Measurements from ENCODE around the gene DDX10. TPM values are rescaled to one million over a fixed set of nuclear protein-coding genes. Genes with fewer than 3 reads are reported as not detected.

DDX10 gene
- total RNA-seq, 1 donor from 2014 or later = 67.4 TPM

DNA sequence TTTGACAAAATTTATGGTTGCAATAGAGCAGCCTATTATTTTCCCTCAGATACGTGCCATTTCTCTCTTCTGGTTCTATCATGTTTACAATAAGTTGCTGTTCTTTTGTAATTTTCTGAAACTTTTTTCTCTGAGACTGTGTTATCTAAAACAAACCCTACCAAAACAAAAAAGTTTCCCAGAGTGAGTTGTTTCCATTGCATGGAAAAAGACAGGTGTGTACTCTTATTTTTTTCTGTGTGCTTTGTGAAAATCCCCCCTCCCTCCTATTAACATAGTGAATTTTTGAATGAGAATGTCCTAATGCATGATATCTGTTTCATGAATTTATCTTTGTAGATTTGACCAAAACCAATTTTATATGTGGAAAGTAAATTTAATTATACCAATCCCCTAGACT, 137.6 kb downstream of the DDX10 start:
- FAIRE-seq (no peak), DNase-seq (ENCODE audit: low read depth) (no peak)
- TF ChIP-seq, protein P1, sequence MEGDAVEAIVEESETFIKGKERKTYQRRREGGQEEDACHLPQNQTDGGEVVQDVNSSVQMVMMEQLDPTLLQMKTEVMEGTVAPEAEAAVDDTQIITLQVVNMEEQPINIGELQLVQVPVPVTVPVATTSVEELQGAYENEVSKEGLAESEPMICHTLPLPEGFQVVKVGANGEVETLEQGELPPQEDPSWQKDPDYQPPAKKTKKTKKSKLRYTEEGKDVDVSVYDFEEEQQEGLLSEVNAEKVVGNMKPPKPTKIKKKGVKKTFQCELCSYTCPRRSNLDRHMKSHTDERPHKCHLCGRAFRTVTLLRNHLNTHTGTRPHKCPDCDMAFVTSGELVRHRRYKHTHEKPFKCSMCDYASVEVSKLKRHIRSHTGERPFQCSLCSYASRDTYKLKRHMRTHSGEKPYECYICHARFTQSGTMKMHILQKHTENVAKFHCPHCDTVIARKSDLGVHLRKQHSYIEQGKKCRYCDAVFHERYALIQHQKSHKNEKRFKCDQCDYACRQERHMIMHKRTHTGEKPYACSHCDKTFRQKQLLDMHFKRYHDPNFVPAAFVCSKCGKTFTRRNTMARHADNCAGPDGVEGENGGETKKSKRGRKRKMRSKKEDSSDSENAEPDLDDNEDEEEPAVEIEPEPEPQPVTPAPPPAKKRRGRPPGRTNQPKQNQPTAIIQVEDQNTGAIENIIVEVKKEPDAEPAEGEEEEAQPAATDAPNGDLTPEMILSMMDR (IDR thresholded peaks at IDR 0.05; ENCODE audit: insufficient read depth, low read length, severe bottlenecking) = no peak
- Histone ChIP-seq H3K27me3 (ENCODE audit: control insufficient read depth, insufficient read depth, low read length) (no peaks in the 10 kb centered on the region), H3K4me3 (ENCODE audit: low read depth, low read length) (no peak overlapping the region), H3K36me3 (ENCODE audit: control insufficient read depth, insufficient read depth, low read length) (no peaks in the 10 kb centered on the region)

DNA sequence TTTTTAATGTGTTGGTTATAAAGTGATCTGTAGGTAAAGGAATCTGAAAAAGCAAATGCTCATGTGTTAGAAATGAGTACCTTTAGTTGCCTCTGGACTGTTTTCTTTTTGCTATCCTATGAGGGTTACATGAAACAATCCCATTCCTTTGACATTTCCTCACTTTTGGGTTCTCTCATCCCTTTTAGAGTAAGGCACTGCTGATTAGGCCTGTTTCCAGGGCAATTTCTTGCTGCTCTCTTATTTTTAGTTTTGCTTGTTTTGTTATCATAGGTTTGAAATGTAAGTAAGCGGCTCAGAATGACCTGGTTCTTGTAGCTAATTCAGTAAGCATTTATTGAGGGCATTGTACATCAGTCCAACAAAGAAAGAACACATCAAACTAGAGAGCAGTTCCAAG, 138.9 kb downstream of the DDX10 start:
- H3K27me3 ChIP-seq (ENCODE audit: control insufficient read depth, insufficient read depth, low read length) = no peaks in the 10 kb centered on the region
- no peak for DNase-seq (ENCODE audit: low read depth)
- no peak overlapping the region for H3K4me3 ChIP-seq (ENCODE audit: low read depth, low read length)
- TF ChIP-seq, protein P1 (IDR thresholded peaks at IDR 0.05; ENCODE audit: insufficient read depth, low read length, severe bottlenecking) = no peak
- H3K36me3 ChIP-seq (ENCODE audit: control insufficient read depth, insufficient read depth, low read length) = no peaks in the 10 kb centered on the region
- no peak for FAIRE-seq

DNA sequence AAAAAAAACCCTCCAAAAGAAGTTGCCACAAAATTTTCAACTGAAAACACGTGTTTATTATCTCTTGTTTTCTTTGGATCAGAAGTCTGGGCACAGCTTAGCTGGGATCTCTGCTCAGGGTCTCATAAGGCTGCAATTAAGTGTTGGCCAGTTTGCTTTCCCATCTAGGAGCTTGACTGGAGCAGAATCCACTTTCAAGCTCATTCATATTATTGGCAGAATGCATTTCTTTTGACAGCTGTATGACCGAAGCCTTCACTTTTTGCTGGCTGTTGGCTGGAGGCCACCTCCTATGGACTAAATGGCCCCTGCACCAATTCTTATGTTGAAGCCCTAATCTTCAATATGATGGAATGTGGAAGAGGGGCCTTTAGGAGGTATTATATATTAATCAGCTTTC, 139.6 kb downstream of the DDX10 start:
- FAIRE-seq = no peak

DNA sequence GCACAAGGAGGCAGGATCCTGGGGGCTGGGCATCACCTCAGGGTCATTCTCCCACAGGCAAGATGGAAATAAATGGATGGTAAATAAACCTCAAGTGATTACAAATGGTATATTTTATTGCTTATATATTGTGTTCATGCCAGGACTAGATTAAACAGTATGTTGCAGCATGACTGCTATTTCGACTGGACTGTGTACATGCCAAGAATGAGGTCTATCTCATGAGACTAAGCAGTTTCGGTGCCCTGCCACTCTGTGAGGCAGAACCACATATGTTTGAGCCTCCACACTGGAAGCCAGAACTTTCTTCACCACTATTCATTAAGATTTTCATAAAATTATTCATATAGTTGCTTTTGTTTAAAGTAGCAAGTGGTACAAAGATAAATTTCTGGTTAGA, 140.2 kb downstream of the DDX10 start:
- TF ChIP-seq, protein P1 (IDR thresholded peaks at IDR 0.05; ENCODE audit: insufficient read depth, low read length, severe bottlenecking) = no peak
- Histone ChIP-seq H3K4me3 (ENCODE audit: low read depth, low read length) (no peak overlapping the region), H3K27me3 (ENCODE audit: control insufficient read depth, insufficient read depth, low read length) (no peaks in the 10 kb centered on the region), H3K36me3 (ENCODE audit: control insufficient read depth, insufficient read depth, low read length) (no peaks in the 10 kb centered on the region)
- DNase-seq (ENCODE audit: low read depth) = no peak
- FAIRE-seq = no peak

More for the DNA sequence above, 139.6 kb downstream of the DDX10 start:
- H3K4me3 ChIP-seq (ENCODE audit: low read depth, low read length) = no peak overlapping the region
- DNase-seq (ENCODE audit: low read depth) = no peak
- TF ChIP-seq, protein P1 (IDR thresholded peaks at IDR 0.05; ENCODE audit: insufficient read depth, low read length, severe bottlenecking) = no peak
- no peaks in the 10 kb centered on the region for H3K27me3 ChIP-seq (ENCODE audit: control insufficient read depth, insufficient read depth, low read length)
- no peaks in the 10 kb centered on the region for H3K36me3 ChIP-seq (ENCODE audit: control insufficient read depth, insufficient read depth, low read length)

DNA sequence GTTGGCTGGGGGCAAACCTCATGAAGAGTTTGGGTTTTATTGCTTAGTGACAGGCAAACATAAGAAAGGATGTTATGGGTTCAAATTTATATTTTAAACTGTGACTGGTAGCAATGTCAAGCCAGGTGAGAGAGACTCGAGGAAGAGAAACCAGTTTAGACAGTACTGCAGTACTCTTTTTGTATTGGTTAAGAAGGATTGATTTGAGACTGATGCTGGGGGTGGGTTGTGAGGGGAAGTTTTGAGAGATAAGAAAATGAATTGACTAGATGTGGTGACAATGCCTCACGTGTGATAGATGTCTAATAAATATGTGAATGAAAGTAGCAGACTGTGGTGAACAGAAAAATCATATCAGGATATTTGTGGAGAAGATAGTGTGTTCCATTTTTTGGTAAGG, 142.4 kb downstream of the DDX10 start:
- Histone ChIP-seq H3K36me3 (ENCODE audit: control insufficient read depth, insufficient read depth, low read length) (no peaks in the 10 kb centered on the region), H3K4me3 (ENCODE audit: low read depth, low read length) (no peak overlapping the region), H3K27me3 (ENCODE audit: control insufficient read depth, insufficient read depth, low read length) (no peaks in the 10 kb centered on the region)
- FAIRE-seq (no peak), DNase-seq (ENCODE audit: low read depth) (no peak)
- TF ChIP-seq, protein P1 (IDR thresholded peaks at IDR 0.05; ENCODE audit: insufficient read depth, low read length, severe bottlenecking) = no peak

DNA sequence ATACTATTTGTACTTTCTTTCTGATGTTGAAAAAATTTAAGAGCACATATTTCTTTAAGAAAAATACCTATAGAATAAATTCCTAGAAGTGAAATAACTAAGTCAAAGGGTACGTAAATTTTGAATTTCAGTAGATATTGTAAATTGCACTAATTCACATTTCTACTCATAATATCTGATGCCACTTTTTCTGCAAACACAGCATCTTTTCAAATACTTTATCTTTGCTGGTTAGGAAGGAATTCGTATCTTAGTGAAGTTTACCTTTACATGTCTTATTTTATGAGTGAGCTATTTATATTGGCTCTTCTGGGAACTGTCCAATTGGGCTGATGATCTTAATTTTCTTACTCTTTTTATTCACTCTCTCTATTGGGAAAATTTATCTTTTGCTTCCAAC, 148.2 kb downstream of the DDX10 start:
- DNase-seq (ENCODE audit: low read depth) = no peak
- Histone ChIP-seq H3K27me3 (ENCODE audit: control insufficient read depth, insufficient read depth, low read length) (no peaks in the 10 kb centered on the region), H3K4me3 (ENCODE audit: low read depth, low read length) (no peak overlapping the region), H3K36me3 (ENCODE audit: control insufficient read depth, insufficient read depth, low read length) (no peaks in the 10 kb centered on the region)
- no peak for FAIRE-seq
- TF ChIP-seq, protein P1 (IDR thresholded peaks at IDR 0.05; ENCODE audit: insufficient read depth, low read length, severe bottlenecking) = no peak

Measured in bronchial epithelial cell (primary cell).